ENCODE data around the gene UBAP1L. TPM values are rescaled to one million over a fixed set of nuclear protein-coding genes. Genes with fewer than 3 reads are reported as not detected.

Gene UBAP1L
- polyA plus RNA-seq, 1 donor (not counting 4 experiments of a cell fraction or from before 2014, with no cell fraction given): 0.55 TPM

DNA sequence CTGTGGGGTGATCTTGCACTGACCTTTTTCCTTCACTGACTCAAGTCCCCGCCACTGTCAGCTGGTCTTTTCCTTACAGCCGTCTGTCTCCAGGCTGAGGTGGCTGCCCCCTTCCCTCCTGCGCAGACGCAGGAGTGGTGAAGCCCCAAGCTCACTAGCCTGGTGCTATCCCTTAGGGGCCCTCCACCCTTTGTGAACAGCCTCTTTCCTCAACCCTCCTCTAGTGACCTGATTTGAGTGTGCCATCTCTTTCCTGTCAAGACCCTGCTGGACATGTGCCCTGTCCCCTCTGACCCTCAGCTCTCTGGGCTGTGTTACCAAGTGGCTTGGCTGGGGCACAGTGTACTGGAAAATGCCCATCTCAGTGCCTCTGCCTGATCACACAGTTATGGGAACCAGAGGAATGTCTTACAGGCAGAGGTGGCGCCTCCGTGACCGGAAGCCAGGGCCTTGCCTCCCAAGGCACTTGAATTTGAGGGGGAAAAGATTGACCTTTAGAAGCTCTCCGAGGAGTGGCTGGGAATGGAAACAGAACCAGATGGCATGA lies 29.7 kb downstream of the UBAP1L start:
- Histone ChIP-seq H3K36me3 (ENCODE audit: control insufficient read depth in 2 of 2, extremely low read depth in 1 of 2, insufficient read depth in 2 of 2, low read length in 2 of 2) (no peaks in the 10 kb centered on the region), H3K4me2 (ENCODE audit: control insufficient read depth, extremely low read depth, insufficient read depth, low read depth, low read length) (no peak overlapping the region), H3K4me3 (ENCODE audit: control insufficient read depth in 2 of 3, extremely low read depth in 1 of 3, insufficient read depth in 2 of 3, low read depth in 1 of 3, low read length in 3 of 3) (no peak overlapping the region), H3K27me3 (ENCODE audit: control insufficient read depth, extremely low read depth, insufficient read depth, low read length) (peaks cover 12% of the 10 kb centered on the region), H3K9me1 (ENCODE audit: control insufficient read depth, extremely low read depth, insufficient read depth, low read length) (no peaks in the 10 kb centered on the region), H3K27ac (ENCODE audit: control insufficient read depth, insufficient read depth, low read length) (no peak overlapping the region), H3K9ac (ENCODE audit: control insufficient read depth, extremely low read depth, insufficient read depth, low read length) (no peak overlapping the region), H3K4me1 (ENCODE audit: control insufficient read depth, extremely low read depth, insufficient read depth, low read length) (peaks cover 4% of the 10 kb centered on the region), H3K9me3 (ENCODE audit: control insufficient read depth, low read depth, low read length) (no peaks in the 10 kb centered on the region), H2AFZ (ENCODE audit: control insufficient read depth, low read length) (no peak overlapping the region), H3K79me2 (ENCODE audit: control insufficient read depth, insufficient read depth, low read length) (no peaks in the 10 kb centered on the region), H4K20me1 (ENCODE audit: control insufficient read depth, extremely low read depth, insufficient read depth, low read length) (peaks cover 3% of the 10 kb centered on the region)
- dilution Hi-C loops (cut with MboI; ENCODE audit: extremely low pct_ligation_motif_present, low sequenced_read_pairs): no loop called here
- TF ChIP-seq, protein P1, sequence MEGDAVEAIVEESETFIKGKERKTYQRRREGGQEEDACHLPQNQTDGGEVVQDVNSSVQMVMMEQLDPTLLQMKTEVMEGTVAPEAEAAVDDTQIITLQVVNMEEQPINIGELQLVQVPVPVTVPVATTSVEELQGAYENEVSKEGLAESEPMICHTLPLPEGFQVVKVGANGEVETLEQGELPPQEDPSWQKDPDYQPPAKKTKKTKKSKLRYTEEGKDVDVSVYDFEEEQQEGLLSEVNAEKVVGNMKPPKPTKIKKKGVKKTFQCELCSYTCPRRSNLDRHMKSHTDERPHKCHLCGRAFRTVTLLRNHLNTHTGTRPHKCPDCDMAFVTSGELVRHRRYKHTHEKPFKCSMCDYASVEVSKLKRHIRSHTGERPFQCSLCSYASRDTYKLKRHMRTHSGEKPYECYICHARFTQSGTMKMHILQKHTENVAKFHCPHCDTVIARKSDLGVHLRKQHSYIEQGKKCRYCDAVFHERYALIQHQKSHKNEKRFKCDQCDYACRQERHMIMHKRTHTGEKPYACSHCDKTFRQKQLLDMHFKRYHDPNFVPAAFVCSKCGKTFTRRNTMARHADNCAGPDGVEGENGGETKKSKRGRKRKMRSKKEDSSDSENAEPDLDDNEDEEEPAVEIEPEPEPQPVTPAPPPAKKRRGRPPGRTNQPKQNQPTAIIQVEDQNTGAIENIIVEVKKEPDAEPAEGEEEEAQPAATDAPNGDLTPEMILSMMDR (optimal IDR thresholded peaks at IDR 0.05 in 1 of 3, IDR thresholded peaks at IDR 0.05 in 1 of 3, conservative IDR thresholded peaks at IDR 0.05 in 1 of 3; ENCODE audit: extremely low read depth in 1 of 3, insufficient read depth in 2 of 3, low read length in 3 of 3): no peak
- no peak for TF ChIP-seq EZH2 (IDR thresholded peaks at IDR 0.05; ENCODE audit: low read length)
- DNase-seq (ENCODE audit: low read depth, low spot score) (no peak), FAIRE-seq (no peak)

DNA sequence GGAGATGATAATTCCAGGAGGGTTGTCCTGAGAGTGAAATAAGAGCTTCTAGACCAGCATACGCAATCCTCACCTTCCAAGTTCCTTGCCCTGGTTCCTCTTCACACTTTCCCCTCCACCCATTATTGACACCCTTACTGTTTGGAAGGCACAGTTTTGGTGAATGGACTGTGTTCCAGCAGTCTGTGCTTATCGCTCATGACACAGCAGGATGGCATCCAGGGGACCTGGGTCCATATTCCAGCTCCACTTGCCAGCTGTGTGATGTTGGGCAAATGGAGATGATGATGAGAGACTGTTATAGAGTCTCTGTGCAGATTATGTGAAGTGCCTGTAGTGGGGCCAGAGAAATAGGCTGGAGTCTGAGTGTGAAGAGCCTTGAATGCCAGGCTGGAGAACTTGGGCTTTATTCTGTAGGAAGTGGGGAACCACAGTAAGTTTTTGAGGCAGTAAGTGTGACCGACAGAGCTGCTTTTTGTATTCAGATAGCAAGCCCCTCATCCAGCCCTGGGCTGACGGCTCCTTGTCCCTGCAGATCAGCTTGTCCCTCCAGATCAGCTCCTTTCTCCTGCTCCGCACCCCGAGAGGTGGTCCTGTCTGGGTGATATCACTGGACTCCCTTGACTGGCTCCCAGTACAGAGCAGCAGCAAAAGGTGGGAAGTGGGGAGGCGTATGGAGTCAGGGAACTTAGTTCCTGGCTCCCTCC lies 30.3 kb downstream of the UBAP1L start:
- H3K27ac ChIP-seq (ENCODE audit: control insufficient read depth, insufficient read depth, low read length): no peak overlapping the region
- no peaks in the 10 kb centered on the region for H3K79me2 ChIP-seq (ENCODE audit: control insufficient read depth, insufficient read depth, low read length)
- no peaks in the 10 kb centered on the region for H3K9me1 ChIP-seq (ENCODE audit: control insufficient read depth, extremely low read depth, insufficient read depth, low read length)
- H3K27me3 ChIP-seq (ENCODE audit: control insufficient read depth, extremely low read depth, insufficient read depth, low read length): peaks cover 12% of the 10 kb centered on the region
- no peak for DNase-seq (ENCODE audit: low read depth, low spot score)
- no peaks in the 10 kb centered on the region for H3K36me3 ChIP-seq (ENCODE audit: control insufficient read depth in 2 of 2, extremely low read depth in 1 of 2, insufficient read depth in 2 of 2, low read length in 2 of 2)
- H3K9me3 ChIP-seq (ENCODE audit: control insufficient read depth, low read depth, low read length): no peaks in the 10 kb centered on the region
- H3K4me2 ChIP-seq (ENCODE audit: control insufficient read depth, extremely low read depth, insufficient read depth, low read depth, low read length): no peak overlapping the region
- H4K20me1 ChIP-seq (ENCODE audit: control insufficient read depth, extremely low read depth, insufficient read depth, low read length): peaks cover 3% of the 10 kb centered on the region
- dilution Hi-C loops (cut with MboI; ENCODE audit: extremely low pct_ligation_motif_present, low sequenced_read_pairs): no loop called here
- TF ChIP-seq, protein P1 (optimal IDR thresholded peaks at IDR 0.05 in 1 of 3, IDR thresholded peaks at IDR 0.05 in 1 of 3, conservative IDR thresholded peaks at IDR 0.05 in 1 of 3; ENCODE audit: extremely low read depth in 1 of 3, insufficient read depth in 2 of 3, low read length in 3 of 3): no peak
- no peak for TF ChIP-seq EZH2 (IDR thresholded peaks at IDR 0.05; ENCODE audit: low read length)
- H2AFZ ChIP-seq (ENCODE audit: control insufficient read depth, low read length): no peak overlapping the region
- FAIRE-seq: no peak
- H3K4me1 ChIP-seq (ENCODE audit: control insufficient read depth, extremely low read depth, insufficient read depth, low read length): peaks cover 4% of the 10 kb centered on the region
- H3K4me3 ChIP-seq (ENCODE audit: control insufficient read depth in 2 of 3, extremely low read depth in 1 of 3, insufficient read depth in 2 of 3, low read depth in 1 of 3, low read length in 3 of 3): no peak overlapping the region
- no peak overlapping the region for H3K9ac ChIP-seq (ENCODE audit: control insufficient read depth, extremely low read depth, insufficient read depth, low read length)

All from keratinocyte (primary cell).